T-helper 1 cell (primary cell): ENCODE data around the gene IL3.

Experiments used
- DNase-seq, 5 donors: peaks; one replicate each; pipeline ENCODE4 v3.0.0-alpha.2; 2012 to 2020

IL3 gene

GRCh38 chr5:132026516-132027008 is 33.9 kb upstream of the IL3 start:
- peak in 2 of 5 donors; percentile 36 to 70 for DNase-seq

DNA sequence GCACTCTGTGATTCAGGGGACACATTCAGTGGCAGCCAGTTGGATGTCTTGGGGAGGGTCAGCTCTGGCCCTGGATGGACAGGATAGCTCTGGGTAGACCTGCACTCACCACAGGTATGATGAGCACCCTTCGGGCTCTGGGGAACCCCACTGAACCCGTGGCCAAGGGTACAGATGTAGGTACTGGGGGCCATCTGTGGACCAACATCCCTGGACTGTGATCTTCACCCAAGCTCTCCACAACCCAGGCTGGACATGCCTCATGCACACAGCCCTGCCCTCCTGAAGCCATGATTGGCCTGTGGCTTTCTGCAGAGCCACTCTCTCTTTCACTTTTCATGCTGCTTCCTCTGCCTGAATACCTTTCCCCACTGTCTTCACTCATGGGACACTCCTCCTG is 33.4 kb upstream of the IL3 start:
- DNase-seq = no peak

GRCh38 chr5:132029609-132030330 is 30.7 kb upstream of the IL3 start:
- no peak for DNase-seq

- no peak for DNase-seq
Measured at GRCh38 chr5:132030610-132031009, 29.8 kb upstream of the IL3 start.

GRCh38 chr5:132032196-132032595 is 28.3 kb upstream of the IL3 start:
- no peak for DNase-seq

GRCh38 chr5:132033122-132033521 is 27.3 kb upstream of the IL3 start:
- DNase-seq = no peak

DNA sequence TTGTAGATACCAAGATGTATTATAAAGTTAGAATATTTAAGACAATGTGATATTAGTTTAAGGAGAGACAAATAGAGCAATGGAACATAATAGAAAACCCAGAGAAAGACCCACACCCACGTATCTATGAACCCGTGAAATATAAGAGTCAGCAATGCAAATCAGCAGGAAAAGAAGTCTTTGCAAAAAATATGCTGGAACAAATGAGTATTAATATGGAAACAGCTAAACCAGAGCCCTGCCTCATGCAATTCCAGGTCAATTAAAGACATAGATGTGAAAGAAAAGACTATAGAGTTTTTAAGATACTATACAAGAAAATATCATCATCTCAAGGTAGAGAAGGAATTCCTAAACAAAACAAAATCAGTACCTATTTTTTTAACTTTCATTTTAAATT is 23.1 kb upstream of the IL3 start:
- DNase-seq = no peak

GRCh38 chr5:132044207-132044606 is 16.2 kb upstream of the IL3 start:
- no peak for DNase-seq

- DNase-seq = no peak
Measured at GRCh38 chr5:132046880-132047299, 13.6 kb upstream of the IL3 start.

DNA sequence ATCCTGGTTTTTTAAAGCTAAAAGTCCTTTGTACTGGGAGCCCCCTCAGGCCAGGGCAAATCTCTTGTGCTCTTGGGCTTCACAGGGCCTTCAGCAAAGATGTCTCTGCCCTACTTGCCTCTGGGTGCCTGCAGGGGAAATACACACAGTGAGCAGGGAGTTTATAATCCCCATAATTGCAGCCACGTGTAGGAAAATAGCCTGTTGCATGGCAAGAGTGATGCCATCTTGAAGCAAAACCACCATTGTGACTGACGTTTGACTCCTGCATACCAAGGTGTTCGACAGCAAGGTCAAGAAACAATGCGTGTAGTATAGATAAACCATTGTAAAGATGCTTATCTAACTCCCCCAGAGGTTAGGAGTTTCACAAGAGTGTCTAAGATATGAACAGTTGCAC is 11.4 kb upstream of the IL3 start:
- no peak for DNase-seq

- no peak for DNase-seq
Measured at GRCh38 chr5:132049559-132049958, 10.9 kb upstream of the IL3 start.

- DNase-seq = no peak
Measured at GRCh38 chr5:132050136-132050535, 10.3 kb upstream of the IL3 start.

- DNase-seq = no peak
Measured at GRCh38 chr5:132050661-132051552, 9.5 kb upstream of the IL3 start.

GRCh38 chr5:132052520-132052919 is 7.9 kb upstream of the IL3 start:
- DNase-seq = no peak

- DNase-seq = no peak
Measured at GRCh38 chr5:132053483-132053882, 7.0 kb upstream of the IL3 start.

DNA sequence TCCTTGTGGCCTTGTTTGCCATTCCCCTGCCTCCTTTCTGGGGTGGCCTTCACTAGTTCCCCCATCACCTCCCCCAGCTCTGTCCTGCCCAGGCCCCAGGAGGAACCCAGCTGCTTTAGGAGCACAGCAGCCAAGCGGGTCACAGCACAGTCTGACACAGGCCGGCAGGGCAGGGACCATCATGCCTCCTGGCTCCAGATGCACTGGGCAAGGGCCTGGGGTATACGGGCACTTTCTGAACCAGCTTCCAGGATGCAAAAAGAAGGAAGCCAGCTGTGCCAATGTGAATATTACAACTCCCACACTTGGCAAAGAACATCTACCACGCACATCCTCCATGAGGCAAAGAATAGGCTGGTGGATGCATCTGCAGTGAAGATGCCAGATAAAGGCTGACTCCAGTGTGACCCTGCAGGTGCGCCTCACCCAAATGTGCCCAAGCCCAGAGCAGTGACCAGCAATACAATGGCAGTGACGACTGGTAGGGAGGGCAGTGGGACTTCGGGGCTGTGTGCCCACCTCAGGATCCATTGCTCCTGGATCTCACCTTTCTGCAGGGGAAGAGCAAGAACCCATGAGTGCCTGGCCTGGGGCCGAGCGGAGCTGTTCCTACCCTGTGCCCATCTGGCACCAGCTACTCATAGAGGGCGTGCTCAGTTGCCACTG is 6.3 kb upstream of the IL3 start:
- DNase-seq = no peak

DNA sequence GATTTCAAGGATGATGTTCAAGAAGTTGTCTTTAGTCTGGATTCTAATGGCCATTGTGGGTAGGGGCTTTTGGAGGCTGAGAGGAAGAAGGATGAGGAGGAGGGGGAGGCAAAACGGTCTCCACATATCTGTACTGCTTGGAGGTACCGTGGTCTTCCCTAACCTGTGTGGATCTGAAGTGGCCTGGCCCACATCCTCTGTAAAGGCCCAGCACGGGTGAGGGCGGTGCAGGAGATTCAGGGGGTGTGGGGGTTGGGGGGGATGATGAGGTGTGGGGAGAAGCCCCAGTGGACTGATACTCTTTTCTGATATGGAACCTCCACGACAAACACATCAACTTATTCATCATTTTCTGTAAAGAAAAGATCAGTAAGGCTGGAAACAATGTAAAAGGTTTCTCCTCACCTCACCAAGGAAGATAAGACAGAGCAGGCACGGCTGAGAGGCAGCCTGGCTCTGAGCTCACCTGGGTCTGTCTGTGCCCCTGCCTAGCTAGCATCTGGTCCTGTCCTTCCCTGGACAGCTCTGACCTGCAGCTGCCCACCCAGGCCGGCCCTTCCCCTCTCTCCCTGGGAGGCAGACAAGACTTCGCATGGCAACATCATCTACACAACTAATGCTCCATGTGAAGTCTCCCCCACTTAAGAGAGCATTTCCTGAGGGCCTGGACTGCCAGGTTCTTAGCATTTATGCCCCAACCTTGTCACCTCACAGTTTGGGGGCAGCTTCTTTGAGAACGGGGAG is 5.6 kb upstream of the IL3 start:
- DNase-seq = no peak

DNA sequence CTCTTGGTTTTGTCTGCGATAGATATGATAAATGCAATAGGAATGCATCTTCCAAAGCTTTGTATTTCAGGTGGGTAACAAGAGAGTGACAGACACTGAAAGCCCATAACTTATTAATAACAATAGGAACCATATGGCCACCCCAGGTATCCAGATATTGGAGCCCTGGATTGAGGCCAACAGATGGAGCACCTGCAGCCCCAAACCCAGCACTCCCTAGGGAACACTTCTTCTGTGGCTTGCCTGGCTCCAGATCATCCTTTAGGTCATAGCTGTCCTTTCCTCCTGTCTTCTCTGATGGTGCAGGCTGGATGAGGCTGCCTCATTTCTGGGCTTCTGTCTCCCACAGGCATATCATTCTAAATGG is 5.0 kb upstream of the IL3 start:
- DNase-seq = no peak

GRCh38 chr5:132055808-132056609 is 4.4 kb upstream of the IL3 start:
- DNase-seq = peak; percentile 38 to 54 (median 46)

DNA sequence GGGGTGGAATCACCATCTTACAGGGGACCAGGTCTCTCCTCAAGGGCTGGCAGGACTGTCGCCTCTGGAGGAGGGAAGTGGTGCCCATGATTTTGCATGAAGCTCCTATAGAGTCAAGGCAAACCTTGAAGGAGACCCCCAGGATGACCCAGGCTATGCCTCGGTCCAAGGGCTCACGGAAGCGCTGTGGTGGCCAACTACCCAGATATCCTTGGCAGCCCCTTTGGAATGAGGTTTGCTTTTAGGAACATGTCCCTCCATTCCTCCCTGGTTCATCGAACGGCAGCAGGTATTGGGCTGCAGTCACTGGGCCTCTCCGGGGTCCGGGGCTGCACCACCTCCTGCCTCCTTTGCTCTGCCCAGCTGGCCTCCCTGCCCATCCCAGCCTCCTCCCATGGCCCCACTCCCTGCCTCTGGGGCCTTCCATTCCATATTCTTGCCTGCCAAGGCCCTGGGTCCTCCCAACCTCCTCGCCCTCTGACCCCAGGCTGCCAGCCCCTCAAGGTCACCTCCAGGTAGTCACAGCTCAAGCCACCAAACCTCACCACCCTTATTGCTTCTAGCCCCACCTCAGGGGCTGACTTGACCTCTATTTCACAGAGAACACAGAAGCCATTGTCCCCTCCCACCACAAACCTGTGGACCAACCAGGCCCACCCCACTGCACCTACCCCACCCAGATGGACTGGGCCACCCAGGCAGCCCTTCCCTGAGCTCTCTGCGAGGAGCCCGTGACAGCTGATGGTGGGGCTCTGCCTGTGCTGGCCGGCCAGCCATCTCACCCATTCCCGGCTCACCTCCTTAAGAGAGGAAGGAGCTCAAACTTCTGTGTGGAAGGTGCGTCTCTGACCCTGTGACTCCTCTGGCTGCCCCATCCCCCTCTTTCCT is 3.6 kb upstream of the IL3 start:
- DNase-seq = peak in 1 of 5 donors; percentile 11
